GM12878 (cell line): ENCODE measurements around the gene KDM3B. TPM values are rescaled to one million over a fixed set of nuclear protein-coding genes. Genes with fewer than 3 reads are reported as not detected.
A peak's percentile ranks its signal among the peaks of the same experiment; 100 is the strongest.

Source experiments
- ATAC-seq: fragments of 200-7000 bp; cut with Tn5 transposase; 3 replicates; pipeline ENCODE4 v1.9.1; 2020; ENCODE audit warnings: mild to moderate bottlenecking, moderate library complexity
- BruUV-seq: library from RNA; stranded (reverse); fragments of 400-500 nt; replicated peaks from 2 replicates; lab custom pipeline; 2021; lab: Mats Ljungman, UMichigan
- CTCF ChIA-PET: fragments of 300-600 bp; sonication (Branson Sonifier 250); formaldehyde crosslinking; extraction: SDS; loops from one replicate; lab custom pipeline; 2021; ENCODE audit warnings: inconsistent platforms; lab: Yijun Ruan, JAX
- POLR2A ChIA-PET: fragments of 350-600 bp; formaldehyde crosslinking; extraction: SDS; loops from one replicate; lab custom pipeline; 2021; ENCODE audit warnings: inconsistent platforms; lab: Charles Lee
- RAD21 ChIA-PET: fragments of 300-600 bp; sonication (Branson Sonifier 250); formaldehyde crosslinking; loops from one replicate; lab custom pipeline; 2023; ENCODE audit warnings: antibody characterized with exemption; ENCODE audit not compliant: unreplicated experiment; lab: Charles Lee
- SMC1A ChIA-PET: fragments of 300-600 bp; sonication (Branson Sonifier 250); formaldehyde crosslinking; loops from one replicate; lab custom pipeline; 2023; ENCODE audit not compliant: unreplicated experiment, uncharacterized antibody; lab: Charles Lee
- DNase-seq: peaks from one replicate; pipeline ENCODE4 v3.0.0-alpha.2; 2011; ENCODE audit warnings: low read depth, low spot score
- FAIRE-seq: peaks from 3 replicates; lab custom pipeline; 2011; peaks lifted over from hg19 to GRCh38; lab: Jason Lieb, UNC
- H2AFZ ChIP-seq: 2 replicates; pipeline ENCODE4 v1.6.0; 2011; ENCODE audit warnings: low read depth, low read length, control low read depth; ENCODE audit not compliant: control insufficient read depth
- H3K27ac ChIP-seq: 2 replicates; pipeline ENCODE4 v1.5.1; 2011; ENCODE audit warnings: control low read depth; ENCODE audit not compliant: control insufficient read depth, insufficient read depth
- H3K27me3 ChIP-seq, 2 experiments: replicated peaks in 1 of 2; 2 replicates each; pipeline versions ENCODE4 v1.6.0 to v1.6.1; 2011; ENCODE audit warnings: low read length in 1 of 2; ENCODE audit not compliant: control insufficient read depth in 2 of 2, insufficient read depth in 2 of 2
- H3K36me3 ChIP-seq, 2 experiments: 2 replicates each; pipeline ENCODE4 v1.5.1; 2011; ENCODE audit warnings: low read length in 1 of 2; ENCODE audit not compliant: control insufficient read depth in 2 of 2, insufficient read depth in 2 of 2
- H3K4me1 ChIP-seq: 2 replicates; pipeline ENCODE4 v1.6.1; 2011; ENCODE audit warnings: mild to moderate bottlenecking, low read length, moderate library complexity, mixed read lengths; ENCODE audit not compliant: control insufficient read depth, insufficient read depth
- H3K4me2 ChIP-seq: 2 replicates; pipeline ENCODE4 v1.6.0; 2011; ENCODE audit warnings: control low read depth; ENCODE audit not compliant: control insufficient read depth, insufficient read depth
- H3K4me3 ChIP-seq: fragments of 200-600 bp; sonication (generic); 2 replicates; pipeline ENCODE4 v1.5.1; 2016
- H3K79me2 ChIP-seq: 2 replicates; pipeline ENCODE4 v1.6.0; 2011; ENCODE audit warnings: low read length; ENCODE audit not compliant: control insufficient read depth, insufficient read depth
- H3K9ac ChIP-seq: 2 replicates; pipeline ENCODE4 v1.8.0; 2011; ENCODE audit warnings: low read length, control low read depth, mixed read lengths; ENCODE audit not compliant: control insufficient read depth, insufficient read depth
- H3K9me3 ChIP-seq: replicated peaks from 3 replicates; pipeline ENCODE4 v1.5.1; 2011; ENCODE audit warnings: mild to moderate bottlenecking, low read length; ENCODE audit not compliant: control insufficient read depth, insufficient read depth
- H4K20me1 ChIP-seq: 2 replicates; pipeline ENCODE4 v1.6.0; 2011; ENCODE audit not compliant: control insufficient read depth, insufficient read depth
- BCLAF1 ChIP-seq: fragments of 450-650 bp; IDR thresholded peaks from 2 replicates; pipeline ENCODE4 v1.6.1; 2017; ENCODE audit warnings: antibody characterized with exemption, mild to moderate bottlenecking, moderate library complexity
- POLR2AphosphoS2 ChIP-seq: IDR thresholded peaks from 2 replicates; pipeline ENCODE4 v1.6.1; 2011; ENCODE audit warnings: low read depth, mild to moderate bottlenecking, low read length, improper control_type of control experiment, moderate library complexity
- RUNX3 ChIP-seq: IDR thresholded peaks from 2 replicates; pipeline ENCODE4 v1.6.1; 2012; ENCODE audit warnings: low read length, inconsistent platforms
- SMAD5 ChIP-seq: IDR thresholded peaks from 2 replicates; pipeline ENCODE4 v1.6.1; 2016; ENCODE audit warnings: antibody characterized with exemption, low read depth
- STAT3 ChIP-seq: IDR thresholded peaks from 2 replicates; pipeline ENCODE4 v1.6.1; 2011; ENCODE audit warnings: low read depth, low read length, improper control_type of control experiment
- SUZ12 ChIP-seq: fragments of 200-600 bp; sonication (generic); IDR thresholded peaks from one replicate; pipeline ENCODE4 v1.6.1; 2018; ENCODE audit warnings: antibody characterized with exemption, mild to moderate bottlenecking; ENCODE audit not compliant: unreplicated experiment
- USF1 ChIP-seq: IDR thresholded peaks from 2 replicates; pipeline ENCODE4 v1.6.1; 2011; ENCODE audit warnings: borderline replicate concordance, low read depth, mild to moderate bottlenecking, moderate library complexity, mixed read lengths, low read length; ENCODE audit not compliant: insufficient read depth; ENCODE audit errors: extremely low read length
- ZBED1 ChIP-seq: IDR thresholded peaks from 2 replicates; pipeline ENCODE4 v1.6.1; 2016; ENCODE audit warnings: borderline replicate concordance
- WGBS: methylation state at CpG from one replicate; pipeline ENCODE4 v1.1.6; 2016; ENCODE audit warnings: low lambda C conversion rate; ENCODE audit not compliant: insufficient replicate concordance, insufficient coverage; ENCODE audit errors: missing lambda C conversion rate; 5-methylcytosine and 5-hydroxymethylcytosine counted together
- in situ Hi-C: fragments of 300-500 bp; cut with MboI; formaldehyde crosslinking; loops from 9 replicates; pipeline ENCODE4 v1.14.3; 2018; ENCODE audit warnings: mixed read lengths
- intact Hi-C: fragments of 100-400 bp; cut with micrococcal nuclease; formaldehyde crosslinking; loops from one replicate; pipeline ENCODE4 v1.14.2; 2022; ENCODE audit not compliant: unreplicated experiment
- polyA plus RNA-seq, 11 experiments: library from polyadenylated mRNA; depleted of rRNA in 4 of 11; unstranded in 6 of 11; stranded (reverse) in 5 of 11; fragments of >200 nt; fragmentation: Nextera tagmentation in 4 of 11; fragmentation: Illumina TruSeq in 1 of 11; extraction: Ambion mirVana in 4 of 11; extraction: Trizol in 1 of 11; gene quantifications; 1 replicate in 1 of 11; 2 replicates in 10 of 11; pipeline versions ENCODE4 v1.2.1 to v1.2.3, GENCODE V29; 2011 to 2016; ENCODE audit warnings: inconsistent platforms in 2 of 11, missing spikeins in 2 of 11, low read depth in 1 of 11
- total RNA-seq, 4 experiments: library from RNA; depleted of rRNA in 3 of 4; stranded (reverse); fragments of >200 nt in 3 of 4; fragmentation: Illumina TruSeq in 1 of 4; extraction: Trizol in 1 of 4; gene quantifications; 2 replicates each; pipeline versions ENCODE4 v1.2.1 to v1.2.3, GENCODE V29; 2013 to 2021

The KDM3B gene
- total and polyA plus RNA-seq, 10 of the 15 experiments (the other 5 are each of a cell fraction or from before 2014, with no cell fraction given), result 8.5 to 45.7 (median 29.0) TPM

- POLR2A ChIA-PET, result interaction anchor here (1.5 kb wide), 1 partner anchor 85 kb away, joined by 5 read pairs; no protein-coding TSS in a partner anchor
- Histone ChIP-seq H4K20me1 (no peaks in the 10 kb centered on the region), H3K9me3 (no peaks in the 10 kb centered on the region), H3K27ac (no peak overlapping the region), H3K27me3 (no peaks in the 10 kb centered on the region; a peak in 1 of 4 replicates), H3K4me2 (no peak overlapping the region), H2AFZ (no peak overlapping the region), H3K9ac (no peak overlapping the region), H3K36me3 (no peaks in the 10 kb centered on the region), H3K4me1 (peaks cover 13% of the 10 kb centered on the region), H3K79me2 (no peaks in the 10 kb centered on the region), H3K4me3 (no peak overlapping the region)
- CTCF ChIA-PET, result interaction anchor here (0.5 to 9.2 kb wide), 3 partner anchors 8 to 46 kb away, joined by 3 to 71 read pairs (median 8); no protein-coding TSS in a partner anchor
- no peak for ATAC-seq
- TF ChIP-seq POLR2AphosphoS2 (no peak), ZBED1 (no peak), SUZ12 (no peak)
- no TSS peak for BruUV-seq
- in situ Hi-C loops, result no loop called here
- SMC1A ChIA-PET, result no interaction called here
- WGBS, result 59% methylated on average over 11 of the region's 11 CpGs
- FAIRE-seq, result no peak
- RAD21 ChIA-PET, result interaction anchor here (1.2 to 1.7 kb wide), 2 partner anchors 9 to 45 kb away, joined by 5 to 7 read pairs; no protein-coding TSS in a partner anchor
- no peak for DNase-seq
- intact Hi-C loops, result no loop called here
These were observed 105.9 kb downstream of the KDM3B start for GRCh38 chr5:138458384-138458783.

GRCh38 chr5:138458856-138459255 lies 106.4 kb downstream of the KDM3B start:
- BruUV-seq, result no TSS peak
- H3K36me3 ChIP-seq, result no peaks in the 10 kb centered on the region
- DNase-seq (no peak), FAIRE-seq (no peak), ATAC-seq (no peak)
- WGBS, result 66% methylated on average over 9 of the region's 9 CpGs
- in situ Hi-C loops, result no loop called here
- SMC1A ChIA-PET, result interaction anchor here (0.7 kb wide), 1 partner anchor 467 kb away, joined by 3 read pairs; no protein-coding TSS in a partner anchor
- POLR2A ChIA-PET, result interaction anchor here (1.5 kb wide), 1 partner anchor 85 kb away, joined by 5 read pairs; no protein-coding TSS in a partner anchor
- H3K9ac ChIP-seq, result no peak overlapping the region
- H3K9me3 ChIP-seq, result no peaks in the 10 kb centered on the region
- H3K27ac ChIP-seq, result no peak overlapping the region
- no peak for TF ChIP-seq STAT3
- no peak for TF ChIP-seq SMAD5
- no peak for TF ChIP-seq BCLAF1
- TF ChIP-seq USF1, result no peak
- TF ChIP-seq RUNX3, result no peak
- no peaks in the 10 kb centered on the region for H4K20me1 ChIP-seq
- H3K79me2 ChIP-seq, result no peaks in the 10 kb centered on the region
- no peak overlapping the region for H3K4me2 ChIP-seq
- CTCF ChIA-PET, result interaction anchor here (1.5 to 9.2 kb wide), 2 partner anchors 9 to 45 kb away, joined by 8 to 71 read pairs; no protein-coding TSS in a partner anchor
- intact Hi-C loops, result no loop called here
- H3K4me3 ChIP-seq, result no peak overlapping the region
- H2AFZ ChIP-seq, result peak overlapping the region; percentile 71; the same call in 1 of the 2 replicates
- no peaks in the 10 kb centered on the region; a peak in 1 of 4 replicates for H3K27me3 ChIP-seq
- RAD21 ChIA-PET, result interaction anchor here (1.2 to 1.7 kb wide), 2 partner anchors 10 to 44 kb away, joined by 5 to 7 read pairs; no protein-coding TSS in a partner anchor
- peaks cover 14% of the 10 kb centered on the region for H3K4me1 ChIP-seq
